Umbilical cord (tissue), 2 donors: ENCODE results near the gene ILK. TPM values are rescaled to one million over a fixed set of nuclear protein-coding genes. Genes with fewer than 3 reads are reported as not detected.

Experiments used
- DNase-seq: peaks from one replicate; pipeline ENCODE4 v3.0.0-alpha.2; 2015; ENCODE audit warnings: low spot score
- total RNA-seq: library from RNA; depleted of rRNA; stranded (reverse); fragments of >200 nt; gene quantifications from one replicate; pipeline ENCODE4 v1.2.3, GENCODE V29; 2014; ENCODE audit warnings: low replicate concordance; ENCODE audit not compliant: insufficient read depth

The ILK gene
- total RNA-seq, 1 donor from 2014 or later = 296 TPM

GRCh38 chr11:6621711-6622211 lies 18.2 kb downstream of the ILK start:
- DNase-seq = no peak

DNA sequence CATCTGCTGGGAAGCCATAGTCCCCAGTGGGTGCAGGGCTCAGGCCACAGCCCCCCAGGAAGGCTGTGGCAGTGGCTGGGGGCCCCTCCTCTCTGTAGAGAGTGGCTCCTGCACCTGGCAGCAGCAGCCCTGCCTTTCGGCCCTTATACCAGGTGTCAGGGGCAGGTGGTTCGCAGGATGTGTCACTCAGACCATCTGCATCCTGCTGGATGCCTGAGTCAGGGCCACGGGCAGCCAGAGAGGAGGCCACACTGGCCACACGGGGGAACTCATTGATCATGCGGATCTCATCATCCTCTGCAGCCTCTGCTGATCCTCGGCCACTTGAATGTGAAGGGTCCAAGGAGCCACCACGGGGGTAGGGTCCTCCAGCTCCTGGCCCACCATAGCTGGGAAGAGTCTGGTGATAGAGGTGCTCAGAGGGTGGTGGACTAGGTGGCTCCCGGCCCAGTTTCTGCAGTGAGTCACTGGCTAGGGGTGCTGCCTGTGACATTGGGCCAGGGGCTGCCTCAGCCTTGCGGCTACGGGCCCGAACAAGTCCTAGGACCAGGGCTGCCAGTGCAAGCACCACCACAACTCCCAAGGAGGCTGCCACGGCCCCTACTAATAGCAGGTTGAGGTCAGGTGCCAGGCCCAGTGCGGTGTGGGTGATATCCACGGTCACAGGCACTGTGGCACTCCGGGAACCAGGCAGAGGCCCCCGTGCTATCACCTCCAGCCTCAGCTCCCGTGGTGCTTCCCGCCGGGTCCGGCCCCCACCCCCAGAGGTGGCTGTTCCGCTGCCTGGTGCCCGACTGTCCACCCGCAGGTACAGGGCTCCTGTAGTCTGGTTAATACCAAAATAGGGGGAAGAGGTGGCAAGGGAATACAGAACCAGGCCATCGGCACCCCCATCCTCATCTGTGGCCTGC lies 18.9 kb downstream of the ILK start:
- no peak for DNase-seq

DNA sequence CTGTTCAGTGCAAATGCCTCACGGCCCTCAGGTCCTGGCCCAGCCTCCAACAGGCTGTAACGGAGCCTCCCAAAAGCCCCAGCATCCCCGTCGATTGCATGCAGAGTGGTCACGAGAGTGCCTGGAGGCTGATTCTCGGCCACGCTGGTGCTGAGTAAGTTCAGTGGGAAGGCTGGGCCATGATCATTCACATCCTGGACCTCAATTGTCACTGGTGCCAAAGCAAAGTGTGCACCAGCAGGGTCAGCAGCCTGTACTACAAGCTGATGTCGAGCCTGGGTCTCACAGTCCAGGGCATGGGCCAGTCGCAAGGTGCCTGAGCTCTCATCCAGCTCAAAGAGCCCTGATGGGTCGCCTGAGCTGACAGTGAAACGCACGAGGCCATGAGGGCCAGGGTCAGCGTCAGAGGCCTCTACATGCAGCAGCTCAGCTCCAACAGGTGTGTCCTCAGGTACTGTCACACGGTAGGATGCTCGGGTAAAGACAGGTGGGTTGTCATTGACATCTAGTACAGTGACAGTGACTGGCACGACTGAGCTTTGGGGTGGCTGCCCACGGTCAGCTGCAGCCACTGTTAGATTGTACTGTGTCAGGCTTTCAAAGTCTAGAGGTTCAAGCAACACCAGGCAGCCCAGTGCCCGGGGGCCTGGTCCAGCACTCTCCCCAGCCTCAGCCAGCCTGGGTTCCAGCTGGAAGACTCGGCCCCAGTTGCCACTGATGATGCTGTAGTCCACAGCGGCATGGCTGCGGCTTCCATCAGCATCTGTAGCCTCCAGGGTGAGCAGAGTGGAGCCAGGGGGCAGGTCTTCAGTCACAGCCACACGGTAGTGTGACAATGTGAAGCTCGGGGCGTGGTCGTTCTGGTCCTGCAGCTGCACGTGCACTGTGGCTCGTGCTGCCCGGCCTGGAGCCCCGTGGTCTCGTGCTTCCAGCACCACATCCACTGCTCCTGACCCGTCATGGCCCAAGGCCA lies 20.1 kb downstream of the ILK start:
- no peak for DNase-seq

DNA sequence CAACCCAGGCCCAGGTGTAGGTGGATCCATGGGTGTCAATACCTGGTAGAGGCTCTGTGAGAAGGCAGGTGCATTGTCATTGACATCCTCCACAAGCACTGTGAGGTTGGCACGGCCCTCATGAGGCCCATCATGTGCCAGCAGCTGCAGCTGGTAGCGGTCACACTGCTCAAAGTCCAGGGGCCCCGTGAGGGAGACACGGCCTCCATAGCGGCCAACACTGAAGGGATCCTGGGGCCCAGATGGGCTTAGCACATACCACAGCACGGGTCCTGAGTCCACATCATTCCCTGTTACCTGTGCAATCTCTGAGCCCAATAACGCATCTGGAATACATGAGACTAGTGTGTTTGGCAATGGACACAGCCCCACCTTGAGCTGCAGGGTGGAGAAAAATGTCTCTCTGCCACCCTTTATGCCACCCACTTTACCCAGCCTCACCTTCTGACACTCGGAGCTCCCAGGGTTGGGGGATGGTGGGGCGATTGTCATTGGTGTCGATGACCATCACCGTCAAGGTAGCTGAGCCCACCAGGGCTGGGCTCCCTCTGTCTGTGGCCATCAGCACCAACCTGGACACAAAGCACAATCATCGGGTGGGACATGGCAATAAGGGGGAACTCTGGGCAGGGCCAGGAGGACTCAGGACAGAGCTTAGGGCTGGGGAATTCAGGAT lies 21.7 kb downstream of the ILK start:
- DNase-seq = no peak

DNA sequence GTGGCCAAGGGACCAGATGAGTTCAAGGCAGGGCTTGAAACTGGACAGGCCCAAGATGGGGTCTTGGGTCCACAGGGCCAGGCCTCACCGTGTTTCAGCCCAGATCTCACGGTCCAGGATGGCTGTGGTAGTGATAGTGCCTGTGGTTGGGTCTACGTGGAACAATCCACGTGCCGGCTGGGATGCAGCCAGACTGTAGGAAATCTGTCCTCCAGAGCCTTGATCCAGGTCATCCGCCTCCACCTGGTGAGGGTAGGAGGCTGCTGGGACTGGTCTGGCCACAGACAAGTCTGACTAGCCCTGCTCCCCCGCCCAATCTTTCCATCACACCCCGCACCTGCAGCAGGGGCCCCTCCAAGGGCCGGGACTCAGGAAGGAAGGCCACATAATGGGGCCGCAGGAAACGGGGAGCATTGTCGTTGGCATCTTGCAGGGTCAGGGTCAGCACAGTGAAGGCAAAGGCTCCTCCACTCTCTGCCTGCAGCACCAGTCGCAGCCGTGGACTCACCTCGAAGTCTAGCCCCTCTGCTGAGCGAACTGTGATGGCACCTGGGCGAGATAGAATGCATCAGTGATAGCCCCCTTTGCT lies 22.4 kb downstream of the ILK start:
- DNase-seq = no peak

DNA sequence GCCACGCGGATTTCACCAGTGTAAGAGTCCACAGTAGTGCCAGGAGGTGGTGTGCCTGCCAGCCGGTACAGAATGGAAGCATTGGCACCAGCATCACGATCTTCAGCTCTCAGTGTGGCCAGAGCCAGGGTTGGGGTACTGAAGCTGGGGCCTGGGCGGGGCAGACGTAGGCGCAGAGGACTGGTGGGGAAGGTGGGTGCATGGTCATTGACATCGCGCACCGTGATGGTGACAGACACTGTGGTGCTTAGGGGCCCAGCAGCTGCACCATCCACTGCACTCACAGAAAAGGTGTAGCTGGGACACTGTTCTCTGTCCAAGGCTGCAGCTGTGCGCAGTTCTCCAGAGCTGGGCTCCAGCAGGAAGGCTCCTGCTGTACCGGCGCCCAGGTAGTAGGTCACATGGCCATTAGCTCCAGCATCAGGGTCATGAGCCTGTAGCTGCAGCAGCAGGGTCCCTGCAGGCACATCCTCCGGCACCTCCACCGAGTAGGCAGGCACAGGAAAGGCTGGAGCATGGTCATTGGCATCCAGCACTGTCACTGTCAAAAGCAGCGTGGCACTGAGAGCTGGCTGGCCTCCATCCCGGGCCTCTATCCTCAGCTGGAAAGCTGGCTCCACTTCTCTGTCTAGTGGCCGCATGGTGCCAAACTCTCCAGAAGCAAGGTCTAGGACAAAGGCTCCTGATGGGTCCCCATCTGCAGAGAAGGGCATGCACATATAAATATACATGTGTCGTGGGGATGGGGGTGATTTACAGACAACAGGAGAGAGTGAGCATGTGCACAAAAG lies 23.6 kb downstream of the ILK start:
- DNase-seq = no peak

DNA sequence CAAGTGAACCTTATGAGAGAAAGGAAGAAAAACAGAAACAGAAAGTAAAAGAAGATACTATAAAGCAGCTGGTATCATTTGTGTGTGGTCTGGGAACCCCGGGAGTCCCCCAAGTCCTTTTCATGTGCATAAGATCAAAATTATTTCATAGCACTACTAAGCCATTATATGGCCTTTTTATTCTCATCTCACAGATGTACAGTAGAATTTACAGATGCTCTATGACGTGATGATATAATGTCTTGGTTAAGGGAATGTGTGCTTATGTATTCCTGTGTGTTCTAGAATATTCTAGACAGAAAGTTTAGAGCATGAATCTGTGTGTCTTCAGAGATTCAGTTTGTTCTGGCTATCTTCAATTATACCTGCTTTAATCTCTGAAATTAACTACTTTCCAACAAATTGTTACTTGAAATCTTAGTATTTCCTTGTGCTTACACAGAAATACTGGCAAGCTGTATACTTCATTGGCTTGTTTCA lies 24.2 kb downstream of the ILK start:
- no peak for DNase-seq

GRCh38 chr11:6628526-6628925 lies 25.0 kb downstream of the ILK start:
- no peak for DNase-seq

GRCh38 chr11:6629573-6629891 lies 26.0 kb downstream of the ILK start:
- DNase-seq = no peak

GRCh38 chr11:6629892-6630631 lies 26.5 kb downstream of the ILK start:
- DNase-seq = no peak

- no peak for DNase-seq
These were observed 27.2 kb downstream of the ILK start for GRCh38 chr11:6630632-6631291.

DNA sequence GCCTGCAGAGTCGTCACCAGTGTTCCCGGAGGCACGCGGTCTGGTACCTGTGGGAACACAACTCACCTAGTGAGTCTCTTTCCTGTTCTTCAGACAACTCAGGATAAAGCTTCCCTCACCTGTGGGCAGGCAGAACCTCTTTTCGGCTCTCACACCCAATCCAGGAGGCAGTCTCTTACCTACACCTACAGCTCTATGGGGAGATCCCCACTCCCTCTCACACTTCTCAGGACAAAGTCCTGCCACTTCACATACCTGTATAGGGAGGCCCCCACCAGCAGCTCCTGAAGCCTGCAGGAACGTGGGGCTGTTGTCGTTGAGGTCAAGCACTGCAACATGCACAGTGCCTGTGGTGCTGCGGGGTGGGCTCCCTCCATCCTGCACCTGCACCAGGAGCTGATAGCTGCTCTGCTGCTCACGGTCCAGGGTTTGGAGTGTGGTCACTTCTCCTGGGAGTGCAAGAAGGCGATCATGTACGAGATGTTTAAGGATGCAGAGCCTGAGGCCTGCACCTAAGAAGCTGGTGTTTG lies 27.9 kb downstream of the ILK start:
- no peak for DNase-seq

DNA sequence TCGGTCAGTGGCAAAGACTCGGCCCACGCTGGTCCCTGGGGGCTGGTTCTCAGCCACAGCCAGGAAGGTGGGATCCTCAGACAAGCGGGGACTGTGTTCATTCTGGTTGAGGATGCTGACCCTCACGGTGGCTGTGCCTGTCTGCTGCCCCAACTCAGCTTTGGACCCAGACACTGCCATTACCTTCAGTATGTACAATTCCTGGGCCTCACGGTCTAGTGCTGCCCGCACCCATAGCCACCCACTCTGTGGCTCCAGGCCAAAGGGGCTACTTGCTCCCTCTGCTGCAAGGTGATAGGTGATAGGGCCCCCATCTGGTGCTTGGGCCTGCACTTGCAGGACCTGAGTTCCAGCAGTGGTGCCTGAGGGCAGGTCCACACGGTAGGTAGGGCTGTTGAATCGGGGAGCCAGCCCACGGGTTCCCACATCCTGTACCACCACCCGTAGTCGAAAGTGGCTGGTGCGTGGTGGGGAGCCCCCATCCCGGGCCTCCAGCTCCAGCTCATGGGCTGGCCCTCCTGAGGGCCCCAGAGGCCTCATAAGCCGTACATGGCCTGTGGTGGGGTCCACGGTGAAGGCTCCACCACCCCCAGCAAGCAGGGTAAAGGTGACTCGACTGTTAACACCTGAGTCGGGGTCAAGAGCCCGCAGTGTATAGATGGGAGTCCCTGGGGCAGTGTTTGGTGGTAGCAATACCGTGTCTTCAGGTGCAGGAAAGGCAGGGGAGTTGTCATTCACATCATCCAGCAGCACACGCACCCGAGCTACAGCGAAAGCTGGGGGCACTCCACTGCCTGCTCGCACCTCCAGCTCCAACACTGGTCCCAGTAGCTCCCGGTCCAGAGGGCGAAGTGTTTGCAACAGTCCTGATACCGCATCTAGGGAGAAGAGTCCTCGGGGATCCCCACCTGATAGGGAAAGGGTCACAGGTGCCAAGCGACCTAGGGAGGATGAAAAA lies 28.8 kb downstream of the ILK start:
- no peak for DNase-seq

- DNase-seq = no peak
These were observed 30.1 kb downstream of the ILK start for GRCh38 chr11:6633422-6634408.

GRCh38 chr11:6634534-6634933 lies 31.0 kb downstream of the ILK start:
- DNase-seq = no peak
